Loucy (cell line): ENCODE data around the gene NCAM1.

Experiments
- EZH2phosphoT487 ChIP-seq: fragments of 200-600 bp; IDR thresholded peaks from 2 replicates; pipeline ENCODE4 v1.6.1; 2018; ENCODE audit warnings: antibody characterized with exemption, mild to moderate bottlenecking, moderate library complexity, borderline replicate concordance
- TF ChIP-seq, protein P1 (sequence below): fragments of 200-600 bp; sonication (generic); conservative IDR thresholded peaks from 2 replicates; pipeline ENCODE4 v1.5.1; 2014; ENCODE audit warnings: mild to moderate bottlenecking, antibody characterized with exemption, low read length

DNA sequence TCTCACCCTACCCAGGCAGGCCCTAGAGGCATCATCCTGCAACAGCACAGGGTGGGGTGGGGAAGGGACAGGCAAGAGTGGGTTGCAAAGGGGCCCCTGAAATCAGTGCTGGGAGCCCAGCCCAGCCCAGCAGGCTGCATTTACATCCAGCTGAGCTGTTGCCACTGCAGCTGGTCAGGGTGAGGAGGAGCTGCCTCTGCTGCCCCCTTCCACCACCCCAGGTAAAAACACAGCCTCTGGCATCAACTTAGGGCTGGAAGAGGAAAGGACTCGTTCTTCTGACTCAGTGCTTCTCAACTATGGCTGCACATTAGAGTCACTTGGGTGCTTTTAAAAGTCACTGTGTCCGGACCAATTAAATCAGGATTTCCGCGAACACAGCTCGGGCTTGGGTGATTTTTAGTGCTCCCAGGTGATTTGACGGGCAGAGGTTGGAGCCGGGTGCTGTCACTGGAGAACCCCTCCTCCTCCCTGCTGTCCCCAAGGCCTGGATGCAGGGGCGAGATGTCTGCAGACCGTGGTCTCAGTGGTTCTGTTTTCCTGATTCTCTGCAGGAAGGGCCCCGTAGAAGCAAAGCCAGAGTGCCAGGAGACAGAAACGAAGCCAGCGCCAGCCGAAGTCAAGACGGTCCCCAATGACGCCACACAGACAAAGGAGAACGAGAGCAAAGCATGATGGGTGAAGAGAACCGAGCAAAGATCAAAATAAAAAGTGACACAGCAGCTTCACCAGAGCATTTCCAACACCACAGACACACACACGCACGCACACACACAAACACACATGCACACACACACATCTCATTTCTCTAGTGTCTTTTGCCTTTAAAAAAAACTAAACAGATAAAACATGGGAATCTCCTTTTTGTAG is 313.7 kb downstream of the NCAM1 start:
- TF ChIP-seq, protein P1, sequence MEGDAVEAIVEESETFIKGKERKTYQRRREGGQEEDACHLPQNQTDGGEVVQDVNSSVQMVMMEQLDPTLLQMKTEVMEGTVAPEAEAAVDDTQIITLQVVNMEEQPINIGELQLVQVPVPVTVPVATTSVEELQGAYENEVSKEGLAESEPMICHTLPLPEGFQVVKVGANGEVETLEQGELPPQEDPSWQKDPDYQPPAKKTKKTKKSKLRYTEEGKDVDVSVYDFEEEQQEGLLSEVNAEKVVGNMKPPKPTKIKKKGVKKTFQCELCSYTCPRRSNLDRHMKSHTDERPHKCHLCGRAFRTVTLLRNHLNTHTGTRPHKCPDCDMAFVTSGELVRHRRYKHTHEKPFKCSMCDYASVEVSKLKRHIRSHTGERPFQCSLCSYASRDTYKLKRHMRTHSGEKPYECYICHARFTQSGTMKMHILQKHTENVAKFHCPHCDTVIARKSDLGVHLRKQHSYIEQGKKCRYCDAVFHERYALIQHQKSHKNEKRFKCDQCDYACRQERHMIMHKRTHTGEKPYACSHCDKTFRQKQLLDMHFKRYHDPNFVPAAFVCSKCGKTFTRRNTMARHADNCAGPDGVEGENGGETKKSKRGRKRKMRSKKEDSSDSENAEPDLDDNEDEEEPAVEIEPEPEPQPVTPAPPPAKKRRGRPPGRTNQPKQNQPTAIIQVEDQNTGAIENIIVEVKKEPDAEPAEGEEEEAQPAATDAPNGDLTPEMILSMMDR: no peak
- TF ChIP-seq EZH2phosphoT487: no peak
